Hepatocyte (in vitro differentiated cells): Measurements from ENCODE around the gene FAR2. TPM values are rescaled to one million over a fixed set of nuclear protein-coding genes. Genes with fewer than 3 reads are reported as not detected.

Source experiments
- DNase-seq: peaks from one replicate; pipeline ENCODE4 v3.0.0-alpha.2; 2016; ENCODE audit warnings: low spot score
- H2AFZ ChIP-seq: fragments of 200-600 bp; sonication (generic); 2 replicates; pipeline ENCODE4 v1.6.0; 2016; ENCODE audit warnings: antibody characterized with exemption, mild to moderate bottlenecking
- H3K27ac ChIP-seq: fragments of 200-600 bp; sonication (generic); 2 replicates; pipeline ENCODE4 v1.5.1; 2016; ENCODE audit warnings: mild to moderate bottlenecking
- H3K27me3 ChIP-seq: fragments of 200-600 bp; sonication (generic); 2 replicates; pipeline ENCODE4 v1.6.1; 2016
- H3K36me3 ChIP-seq: fragments of 200-600 bp; sonication (generic); replicated peaks from 2 replicates; pipeline ENCODE4 v1.5.1; 2016; ENCODE audit warnings: low read depth; ENCODE audit not compliant: insufficient read depth
- H3K4me1 ChIP-seq: fragments of 200-600 bp; sonication (generic); 2 replicates; pipeline ENCODE4 v1.5.1; 2016; ENCODE audit warnings: mild to moderate bottlenecking, moderate library complexity; ENCODE audit not compliant: insufficient read depth
- H3K4me2 ChIP-seq: fragments of 200-600 bp; sonication (generic); 2 replicates; pipeline ENCODE4 v1.6.0; 2016
- H3K4me3 ChIP-seq: fragments of 200-600 bp; sonication (generic); 2 replicates; pipeline ENCODE4 v1.5.1; 2016; ENCODE audit warnings: mild to moderate bottlenecking
- H3K79me2 ChIP-seq: fragments of 200-600 bp; sonication (generic); 2 replicates; pipeline ENCODE4 v1.6.0; 2017; ENCODE audit warnings: mild to moderate bottlenecking
- H3K9me2 ChIP-seq: fragments of 200-600 bp; sonication (generic); replicated peaks from 2 replicates; pipeline ENCODE4 v1.6.0; 2017; ENCODE audit warnings: mild to moderate bottlenecking; ENCODE audit not compliant: insufficient read depth
- H3K9me3 ChIP-seq: fragments of 200-600 bp; sonication (generic); 2 replicates; pipeline ENCODE4 v1.5.1; 2016; ENCODE audit warnings: low read depth, mild to moderate bottlenecking
- H4K20me1 ChIP-seq: fragments of 200-600 bp; sonication (generic); 2 replicates; pipeline ENCODE4 v1.6.0; 2016; ENCODE audit warnings: mild to moderate bottlenecking; ENCODE audit not compliant: insufficient read depth, poor library complexity, severe bottlenecking
- EZH2 ChIP-seq: fragments of 200-600 bp; sonication (generic); IDR thresholded peaks from 2 replicates; pipeline ENCODE4 v1.6.1; 2016; ENCODE audit warnings: antibody characterized with exemption, mild to moderate bottlenecking, borderline replicate concordance
- EZH2phosphoT487 ChIP-seq: fragments of 200-600 bp; sonication (generic); IDR thresholded peaks from one replicate; pipeline ENCODE4 v1.6.1; 2018; ENCODE audit warnings: antibody characterized with exemption, mild to moderate bottlenecking, low read depth, moderate library complexity; ENCODE audit not compliant: unreplicated experiment, severe bottlenecking
- WGBS: methylation state at CpG from one replicate; pipeline ENCODE4 v1.1.6; 2016; ENCODE audit warnings: low lambda C conversion rate; ENCODE audit errors: missing lambda C conversion rate; 5-methylcytosine and 5-hydroxymethylcytosine counted together
- polyA plus RNA-seq: library from polyadenylated mRNA; unstranded; fragments of >200 nt; fragmentation: Nextera tagmentation; extraction: Ambion mirVana; gene quantifications from 2 replicates; pipeline ENCODE4 v1.2.1, GENCODE V29; 2016
- total RNA-seq: library from RNA; depleted of rRNA; stranded (reverse); fragments of >200 nt; gene quantifications from 2 replicates; pipeline ENCODE4 v1.2.3, GENCODE V29; 2014
- TF ChIP-seq, protein P1 (sequence below): fragments of 200-600 bp; sonication (generic); IDR thresholded peaks from 2 replicates; pipeline ENCODE4 v1.5.1; 2016; ENCODE audit warnings: antibody characterized with exemption, mild to moderate bottlenecking; ENCODE audit not compliant: poor library complexity

The FAR2 gene
- total and polyA plus RNA-seq, 2 experiments from 2014 or later = 2.4 to 5.2 TPM

DNA sequence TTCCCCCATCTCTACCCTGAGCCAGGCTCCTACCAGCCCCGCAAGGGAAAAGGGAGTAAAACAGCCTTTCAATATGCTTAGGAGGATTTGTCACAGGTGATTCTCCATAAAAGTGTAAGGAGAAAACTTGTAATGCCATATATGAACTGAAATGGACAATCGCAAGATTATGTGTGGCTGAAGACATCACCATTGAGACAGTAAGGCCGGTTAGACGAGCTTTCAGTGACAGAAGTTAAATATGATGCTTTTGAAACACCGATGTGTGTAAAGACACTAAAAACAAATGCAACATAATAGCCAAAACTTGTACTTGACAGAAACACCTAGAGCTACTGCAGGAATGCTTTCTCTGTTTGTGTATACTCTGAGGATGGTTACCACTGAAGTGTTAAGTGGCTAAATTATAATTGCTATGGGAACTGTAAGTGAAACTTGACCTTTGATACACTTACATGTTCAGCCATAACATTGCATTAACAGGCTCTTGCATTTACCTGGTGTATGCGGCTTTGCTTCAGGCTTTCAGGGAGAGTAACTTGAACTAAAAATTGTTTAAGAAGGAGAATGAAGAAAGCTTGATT lies 42.3 kb downstream of the FAR2 start:
- no peak for DNase-seq
- WGBS = 75% methylated on average over 6 of the region's 6 CpGs
- TF ChIP-seq EZH2 (no peak), EZH2phosphoT487 (no peak)
- TF ChIP-seq, protein P1, sequence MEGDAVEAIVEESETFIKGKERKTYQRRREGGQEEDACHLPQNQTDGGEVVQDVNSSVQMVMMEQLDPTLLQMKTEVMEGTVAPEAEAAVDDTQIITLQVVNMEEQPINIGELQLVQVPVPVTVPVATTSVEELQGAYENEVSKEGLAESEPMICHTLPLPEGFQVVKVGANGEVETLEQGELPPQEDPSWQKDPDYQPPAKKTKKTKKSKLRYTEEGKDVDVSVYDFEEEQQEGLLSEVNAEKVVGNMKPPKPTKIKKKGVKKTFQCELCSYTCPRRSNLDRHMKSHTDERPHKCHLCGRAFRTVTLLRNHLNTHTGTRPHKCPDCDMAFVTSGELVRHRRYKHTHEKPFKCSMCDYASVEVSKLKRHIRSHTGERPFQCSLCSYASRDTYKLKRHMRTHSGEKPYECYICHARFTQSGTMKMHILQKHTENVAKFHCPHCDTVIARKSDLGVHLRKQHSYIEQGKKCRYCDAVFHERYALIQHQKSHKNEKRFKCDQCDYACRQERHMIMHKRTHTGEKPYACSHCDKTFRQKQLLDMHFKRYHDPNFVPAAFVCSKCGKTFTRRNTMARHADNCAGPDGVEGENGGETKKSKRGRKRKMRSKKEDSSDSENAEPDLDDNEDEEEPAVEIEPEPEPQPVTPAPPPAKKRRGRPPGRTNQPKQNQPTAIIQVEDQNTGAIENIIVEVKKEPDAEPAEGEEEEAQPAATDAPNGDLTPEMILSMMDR = no peak

DNA sequence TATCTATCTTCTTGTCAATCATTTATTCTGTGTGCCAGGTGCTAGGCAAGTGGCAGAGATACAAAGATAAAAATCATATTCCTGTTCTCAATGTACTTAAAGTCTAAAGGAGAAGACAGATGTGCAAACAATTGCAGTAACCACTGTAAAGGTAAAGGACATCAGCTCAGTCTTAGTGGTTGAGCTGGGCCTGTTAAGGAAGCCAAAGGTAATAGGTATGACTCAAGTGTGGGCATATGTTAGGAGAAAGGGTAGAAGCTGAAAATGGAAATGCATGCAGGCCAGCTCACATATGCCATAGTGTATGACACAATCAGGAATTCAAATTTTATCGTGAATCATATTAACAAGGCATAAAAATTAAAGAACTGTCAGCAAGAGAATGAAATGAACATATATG lies 49.8 kb downstream of the FAR2 start:
- Histone ChIP-seq H3K4me2 (no peak overlapping the region), H3K27me3 (no peaks in the 10 kb centered on the region), H3K4me3 (no peak overlapping the region), H3K9me2 (no peaks in the 10 kb centered on the region), H2AFZ (no peak overlapping the region), H3K4me1 (no peaks in the 10 kb centered on the region), H3K79me2 (no peaks in the 10 kb centered on the region), H3K27ac (no peak overlapping the region), H3K36me3 (no peaks in the 10 kb centered on the region), H4K20me1 (no peaks in the 10 kb centered on the region), H3K9me3 (no peaks in the 10 kb centered on the region)
- TF ChIP-seq EZH2phosphoT487 (no peak), EZH2 (no peak)
- TF ChIP-seq, protein P1 = no peak
- DNase-seq = no peak
- 95% methylated on average over 1 of the region's 1 CpG for WGBS

More for the DNA sequence above, 42.3 kb downstream of the FAR2 start:
- H3K27me3 ChIP-seq = no peaks in the 10 kb centered on the region
- no peak overlapping the region for H3K4me3 ChIP-seq
- no peak overlapping the region for H3K4me2 ChIP-seq
- no peak overlapping the region for H2AFZ ChIP-seq
- peaks cover 6% of the 10 kb centered on the region for H3K4me1 ChIP-seq
- no peak overlapping the region for H3K27ac ChIP-seq
- H4K20me1 ChIP-seq = no peaks in the 10 kb centered on the region
- no peaks in the 10 kb centered on the region for H3K9me3 ChIP-seq
- no peaks in the 10 kb centered on the region for H3K36me3 ChIP-seq
- H3K9me2 ChIP-seq = no peaks in the 10 kb centered on the region
- H3K79me2 ChIP-seq = no peaks in the 10 kb centered on the region

DNA sequence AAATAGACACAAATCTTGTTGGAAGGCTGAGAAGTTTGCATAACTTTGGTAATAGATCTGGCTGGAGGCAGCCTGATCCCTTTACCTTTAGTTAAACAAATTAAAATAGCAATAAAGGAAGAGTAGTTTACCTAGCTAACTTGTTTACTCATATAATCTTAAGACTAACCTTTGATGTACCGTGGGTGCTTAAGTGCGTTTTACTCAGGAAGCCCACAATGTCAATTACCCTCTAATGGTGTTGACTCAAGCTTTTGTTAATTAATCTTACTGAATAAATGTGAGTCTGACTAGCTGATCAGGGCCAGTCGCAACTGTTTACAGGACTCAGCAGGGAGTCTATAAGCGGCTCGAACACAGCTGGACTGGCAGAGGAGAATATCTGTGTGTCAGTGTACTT lies 51.5 kb downstream of the FAR2 start:
- no peaks in the 10 kb centered on the region for H3K9me3 ChIP-seq
- H3K9me2 ChIP-seq = no peaks in the 10 kb centered on the region
- DNase-seq = no peak
- H3K27ac ChIP-seq = no peak overlapping the region
- H2AFZ ChIP-seq = no peak overlapping the region
- H4K20me1 ChIP-seq = no peaks in the 10 kb centered on the region
- no peaks in the 10 kb centered on the region for H3K4me1 ChIP-seq
- no peaks in the 10 kb centered on the region for H3K27me3 ChIP-seq
- TF ChIP-seq EZH2 = no peak
- no peak for TF ChIP-seq EZH2phosphoT487
- TF ChIP-seq, protein P1 = no peak
- H3K4me2 ChIP-seq = peak overlapping the region; percentile 19
- H3K79me2 ChIP-seq = no peaks in the 10 kb centered on the region
- no peaks in the 10 kb centered on the region for H3K36me3 ChIP-seq
- no peak overlapping the region for H3K4me3 ChIP-seq
- WGBS = 21% methylated on average over 5 of the region's 5 CpGs
